Sigmoid colon (tissue), 7 donors: ENCODE results near the gene RPA1. TPM values are rescaled to one million over a fixed set of nuclear protein-coding genes. Genes with fewer than 3 reads are reported as not detected.

ENCODE experiments used
- DNase-seq: peaks from one replicate; pipeline ENCODE4 v3.0.0-alpha.2; 2019
- H3K27ac ChIP-seq, 4 donors: fragments of 200-600 bp; sonication (generic); one replicate each; pipeline ENCODE4 v1.5.1; 2016 to 2019; ENCODE audit warnings: mild to moderate bottlenecking in 1 of 4
- H3K27me3 ChIP-seq, 3 donors: fragments of 200-600 bp; sonication (generic); one replicate each; pipeline ENCODE4 v1.5.1; 2019; ENCODE audit warnings: mild to moderate bottlenecking in 1 of 3
- H3K36me3 ChIP-seq, 4 donors: fragments of 200-600 bp; sonication (generic); one replicate each; pipeline ENCODE4 v1.5.1; 2016 to 2019
- H3K4me1 ChIP-seq, 4 donors: fragments of 200-600 bp; sonication (generic); one replicate each; pipeline ENCODE4 v1.5.1; 2017 to 2019
- H3K4me3 ChIP-seq, 4 donors: fragments of 200-600 bp; sonication (generic); one replicate each; pipeline ENCODE4 v1.5.1; 2017 to 2019; ENCODE audit warnings: mild to moderate bottlenecking in 2 of 4, moderate library complexity in 1 of 4
- H3K9me3 ChIP-seq, 4 donors: fragments of 200-600 bp in 3 of 4; sonication (generic) in 3 of 4; one replicate each; pipeline versions ENCODE4 v1.5.1 to v1.6.1; 2013 to 2019
- CTCF ChIP-seq, 4 experiments: fragments of 450-650 bp in 3 of 4; fragments of 200-600 bp in 1 of 4; IDR thresholded peaks; one replicate each; pipeline ENCODE4 v1.5.1; 2016 to 2019; ENCODE audit warnings: antibody characterized with exemption in 4 of 4, mild to moderate bottlenecking in 3 of 4, moderate library complexity in 2 of 4
- EP300 ChIP-seq, 4 donors: sonication (generic); formaldehyde crosslinking; IDR thresholded peaks; one replicate each; pipeline ENCODE4 v1.6.1; 2017; ENCODE audit warnings: antibody characterized with exemption in 4 of 4
- POLR2A ChIP-seq, 2 donors: fragments of 450-650 bp; IDR thresholded peaks; one replicate each; pipeline ENCODE4 v1.6.1; 2016; ENCODE audit warnings: antibody characterized with exemption in 2 of 2, mild to moderate bottlenecking in 2 of 2, moderate library complexity in 2 of 2
- POLR2AphosphoS5 ChIP-seq, 4 donors: sonication (generic); formaldehyde crosslinking; IDR thresholded peaks; one replicate each; pipeline ENCODE4 v1.6.1; 2017; ENCODE audit warnings: antibody characterized with exemption in 4 of 4
- WGBS, 2 donors: extraction: QIAGEN DNeasy Blood & Tissue Kit; methylation state at CpG; one replicate each; pipeline ENCODE4 v1.1.7; 2013; 5-methylcytosine and 5-hydroxymethylcytosine counted together
- intact Hi-C: fragments of 100-400 bp; cut with DNase I; formaldehyde crosslinking; loops from one replicate; pipeline ENCODE4 v1.15.1; 2023
- polyA plus RNA-seq, 3 donors: library from polyadenylated mRNA; stranded (reverse); fragments of 200-250 nt; gene quantifications; one replicate each; pipeline ENCODE4 v1.2.3, GENCODE V29; 2013
- total RNA-seq, 4 donors: library from RNA; depleted of rRNA; stranded (reverse); fragments of >200 nt; gene quantifications; one replicate each; pipeline ENCODE4 v1.1.0, GENCODE V29; 2016
- donor health status: healthy with polysubstance abuse.
- donor health status: Bipolar disorder and iron deficiency.
- donor health status: healthy.

Gene RPA1
- total and polyA plus RNA-seq, 7 donors, result 16.2 to 46.8 (median 30.6) TPM

- TF ChIP-seq EP300 (IDR thresholded peaks at IDR 0.05), result no peak
- TF ChIP-seq POLR2A (IDR thresholded peaks at IDR 0.05), result no peak
- no peak for TF ChIP-seq POLR2AphosphoS5 (IDR thresholded peaks at IDR 0.05)
- no peak for TF ChIP-seq CTCF (IDR thresholded peaks at IDR 0.05)
- no peak overlapping the region for H3K27ac ChIP-seq
- H3K36me3 ChIP-seq, result no peaks in the 10 kb centered on the region
- intact Hi-C loops, result no loop called here
- WGBS, 2 donors, result 55 to 79% methylated on average over 29 of the region's 29 CpGs
- H3K27me3 ChIP-seq, result peaks cover 4 to 49% (median 15%) of the 10 kb centered on the region in 3 donors
- H3K9me3 ChIP-seq, result no peaks in the 10 kb centered on the region
- no peak for DNase-seq
- no peak overlapping the region for H3K4me3 ChIP-seq
- H3K4me1 ChIP-seq, result no peaks in the 10 kb centered on the region
These were observed 87.3 kb downstream of the RPA1 start for GRCh38 chr17:1916963-1917715.

- intact Hi-C loops, result no loop called here
These were observed 88.7 kb downstream of the RPA1 start for GRCh38 chr17:1918346-1919162.

GRCh38 chr17:1919201-1919600 is 89.4 kb downstream of the RPA1 start:
- Histone ChIP-seq H3K4me1 (no peaks in the 10 kb centered on the region), H3K27ac (no peak overlapping the region), H3K36me3 (no peaks in the 10 kb centered on the region), H3K4me3 (no peak overlapping the region), H3K9me3 (no peaks in the 10 kb centered on the region), H3K27me3 (peaks cover 0 to 29% (median 0%) of the 10 kb centered on the region in 3 donors)
- intact Hi-C loops, result no loop called here
- TF ChIP-seq CTCF (IDR thresholded peaks at IDR 0.05), result no peak
- TF ChIP-seq EP300 (IDR thresholded peaks at IDR 0.05), result no peak
- no peak for TF ChIP-seq POLR2A (IDR thresholded peaks at IDR 0.05)
- TF ChIP-seq POLR2AphosphoS5 (IDR thresholded peaks at IDR 0.05), result no peak
- WGBS, 2 donors, result 76 to 80% methylated on average over 13 of the region's 13 CpGs
- DNase-seq, result no peak

More at GRCh38 chr17:1918346-1919162, 88.7 kb downstream of the RPA1 start:
- Histone ChIP-seq H3K9me3 (no peaks in the 10 kb centered on the region), H3K4me1 (no peaks in the 10 kb centered on the region), H3K4me3 (no peak overlapping the region), H3K27me3 (peaks cover 0 to 35% (median 1%) of the 10 kb centered on the region in 3 donors), H3K36me3 (no peaks in the 10 kb centered on the region), H3K27ac (no peak overlapping the region)
- DNase-seq, result no peak
- no peak for TF ChIP-seq CTCF (IDR thresholded peaks at IDR 0.05)
- TF ChIP-seq POLR2A (IDR thresholded peaks at IDR 0.05), result no peak
- no peak for TF ChIP-seq EP300 (IDR thresholded peaks at IDR 0.05)
- TF ChIP-seq POLR2AphosphoS5 (IDR thresholded peaks at IDR 0.05), result no peak
- WGBS, 2 donors, result 94 to 95% methylated on average over 29 of the region's 29 CpGs

GRCh38 chr17:1920948-1921351 is 91.1 kb downstream of the RPA1 start:
- Histone ChIP-seq H3K27ac (no peak overlapping the region), H3K9me3 (no peaks in the 10 kb centered on the region), H3K4me3 (no peak overlapping the region), H3K36me3 (no peaks in the 10 kb centered on the region), H3K4me1 (no peaks in the 10 kb centered on the region), H3K27me3 (peaks cover 0 to 13% (median 0%) of the 10 kb centered on the region in 3 donors)
- intact Hi-C loops, result no loop called here
- no peak for TF ChIP-seq CTCF (IDR thresholded peaks at IDR 0.05)
- no peak for TF ChIP-seq POLR2A (IDR thresholded peaks at IDR 0.05)
- no peak for TF ChIP-seq POLR2AphosphoS5 (IDR thresholded peaks at IDR 0.05)
- no peak for TF ChIP-seq EP300 (IDR thresholded peaks at IDR 0.05)
- no peak for DNase-seq
- 92 to 93% methylated on average over 19 of the region's 19 CpGs for WGBS, 2 donors
